A673 (cell line): ENCODE measurements around the gene DNAJC10. TPM values are rescaled to one million over a fixed set of nuclear protein-coding genes. Genes with fewer than 3 reads are reported as not detected.

Source experiments
- BruUV-seq: library from RNA; stranded (reverse); fragments of 400-500 nt; replicated peaks from 2 replicates; lab custom pipeline; 2021; lab: Mats Ljungman, UMichigan
- CTCF ChIA-PET: fragments of 300-600 bp; sonication (Branson Sonifier 250); formaldehyde crosslinking; loops from one replicate; lab custom pipeline; 2022; ENCODE audit warnings: antibody characterized with exemption; lab: Charles Lee
- POLR2A ChIA-PET: fragments of 300-600 bp; sonication (Branson Sonifier 250); formaldehyde crosslinking; loops from one replicate; lab custom pipeline; 2022; ENCODE audit warnings: antibody characterized with exemption; ENCODE audit not compliant: low non-redundant PET; lab: Charles Lee
- DNase-seq: peaks from one replicate; pipeline ENCODE4 v3.0.0-alpha.2; 2015; ENCODE audit warnings: low spot score
- H3K27ac ChIP-seq: fragments of 200-600 bp; sonication (generic); 2 replicates; pipeline ENCODE4 v1.5.1; 2016; ENCODE audit warnings: mixed run types, low read depth, mild to moderate bottlenecking, mixed read lengths, antibody characterized with exemption, low read length; ENCODE audit not compliant: poor library complexity, severe bottlenecking
- H3K27me3 ChIP-seq: fragments of 200-600 bp; sonication (generic); replicated peaks from 2 replicates; pipeline ENCODE4 v1.6.1; 2017; ENCODE audit warnings: mixed run types, low read depth, mild to moderate bottlenecking, mixed read lengths, antibody characterized with exemption, low read length; ENCODE audit not compliant: insufficient read depth, poor library complexity
- H3K36me3 ChIP-seq: fragments of 200-600 bp; sonication (generic); 2 replicates; pipeline ENCODE4 v1.6.1; 2016; ENCODE audit warnings: mixed run types, mild to moderate bottlenecking, mixed read lengths, antibody characterized with exemption, low read length; ENCODE audit not compliant: insufficient read depth, poor library complexity, severe bottlenecking
- H3K4me1 ChIP-seq: fragments of 200-600 bp; sonication (generic); 2 replicates; pipeline ENCODE4 v1.6.1; 2017; ENCODE audit warnings: mixed run types, mild to moderate bottlenecking, mixed read lengths, antibody characterized with exemption, low read length; ENCODE audit not compliant: insufficient read depth, poor library complexity, severe bottlenecking
- H3K4me3 ChIP-seq: fragments of 200-600 bp; sonication (generic); 2 replicates; pipeline ENCODE4 v1.5.1; 2016; ENCODE audit warnings: low read depth, mixed run types, mild to moderate bottlenecking, mixed read lengths, low read length; ENCODE audit not compliant: poor library complexity, severe bottlenecking
- H3K9me3 ChIP-seq: fragments of 200-600 bp; sonication (generic); 2 replicates; pipeline ENCODE4 v1.6.1; 2016; ENCODE audit warnings: mixed run types, low read depth, mild to moderate bottlenecking, mixed read lengths, antibody characterized with exemption, low read length; ENCODE audit not compliant: poor library complexity, severe bottlenecking
- CTCF ChIP-seq: fragments of 300-800, 200-600 bp; sonication (generic); conservative IDR thresholded peaks from 2 replicates; pipeline ENCODE4 v1.5.1; 2017; ENCODE audit warnings: low read depth, mild to moderate bottlenecking, antibody characterized with exemption, low read length, moderate library complexity, mixed read lengths
- EZH2 ChIP-seq: fragments of 200-600 bp; sonication (generic); IDR thresholded peaks from 2 replicates; pipeline ENCODE4 v1.6.1; 2017; ENCODE audit warnings: borderline replicate concordance, low read depth, mild to moderate bottlenecking, mixed read lengths, antibody characterized with exemption, low read length; ENCODE audit not compliant: poor library complexity, severe bottlenecking
- intact Hi-C: fragments of 100-400 bp; cut with micrococcal nuclease; formaldehyde crosslinking; loops from one replicate; pipeline ENCODE4 v1.10.0; 2022; ENCODE audit not compliant: unreplicated experiment
- total RNA-seq: library from RNA; stranded (reverse); gene quantifications from 2 replicates; pipeline ENCODE4 v1.2.3, GENCODE V29; 2021

DNAJC10 gene
- total RNA-seq, 1 experiment from 2014 or later, result 101 TPM

- TF ChIP-seq CTCF (no peak), EZH2 (no peak)
- no peaks in the 10 kb centered on the region for H3K9me3 ChIP-seq
- no peak overlapping the region for H3K4me3 ChIP-seq
- intact Hi-C loops, result no loop called here
- ChIA-PET POLR2A (no interaction called here), CTCF (no interaction called here)
- BruUV-seq, result no TSS peak
- no peaks in the 10 kb centered on the region for H3K4me1 ChIP-seq
- no peak overlapping the region for H3K27ac ChIP-seq
- H3K27me3 ChIP-seq, result no peaks in the 10 kb centered on the region
- DNase-seq, result no peak
- H3K36me3 ChIP-seq, result no peaks in the 10 kb centered on the region
These were observed 10.3 kb upstream of the DNAJC10 start for GRCh38 chr2:182705761-182706160.

GRCh38 chr2:182706751-182707150 is 9.3 kb upstream of the DNAJC10 start:
- no TSS peak for BruUV-seq
- intact Hi-C loops, result no loop called here
- DNase-seq, result no peak
- Histone ChIP-seq H3K4me3 (no peak overlapping the region), H3K4me1 (no peaks in the 10 kb centered on the region), H3K27me3 (no peaks in the 10 kb centered on the region), H3K36me3 (no peaks in the 10 kb centered on the region), H3K27ac (no peak overlapping the region), H3K9me3 (no peaks in the 10 kb centered on the region)
- CTCF ChIA-PET, result no interaction called here
- POLR2A ChIA-PET, result no interaction called here
- TF ChIP-seq EZH2, result no peak
- TF ChIP-seq CTCF, result no peak

GRCh38 chr2:182713601-182714000 is 2.5 kb upstream of the DNAJC10 start:
- TF ChIP-seq EZH2 (no peak), CTCF (no peak)
- no peak for DNase-seq
- intact Hi-C loops, result no loop called here
- Histone ChIP-seq H3K4me1 (peaks cover 23% of the 10 kb centered on the region), H3K9me3 (no peaks in the 10 kb centered on the region), H3K27me3 (no peaks in the 10 kb centered on the region), H3K36me3 (peaks cover 4% of the 10 kb centered on the region), H3K4me3 (no peak overlapping the region), H3K27ac (no peak overlapping the region)
- CTCF ChIA-PET, result no interaction called here
- BruUV-seq, result no TSS peak
- POLR2A ChIA-PET, result no interaction called here
